GM12878 (cell line): ENCODE measurements around the gene PABPC1L. TPM values are rescaled to one million over a fixed set of nuclear protein-coding genes. Genes with fewer than 3 reads are reported as not detected.

Experiments
- ASH2L ChIP-seq: fragments of 300-600, 200-600 bp; sonication (generic); IDR thresholded peaks from 2 replicates; pipeline ENCODE4 v1.6.1; 2017; ENCODE audit warnings: low read depth, mild to moderate bottlenecking, borderline replicate concordance
- CBX5 ChIP-seq: sonication (generic); IDR thresholded peaks from 2 replicates; pipeline ENCODE4 v1.6.1; 2016; ENCODE audit warnings: low read depth, moderate library complexity, mild to moderate bottlenecking, inconsistent platforms
- CHD1 ChIP-seq: IDR thresholded peaks from 2 replicates; pipeline ENCODE4 v1.6.1; 2012; ENCODE audit warnings: low read depth, low read length, improper control_type of control experiment
- E4F1 ChIP-seq: fragments of 450-650 bp; IDR thresholded peaks from 2 replicates; pipeline ENCODE4 v1.6.1; 2018; ENCODE audit warnings: borderline replicate concordance, mild to moderate bottlenecking; ENCODE audit not compliant: partially characterized antibody
- FOS ChIP-seq: IDR thresholded peaks from 3 replicates; pipeline ENCODE4 v1.6.1; 2011; ENCODE audit warnings: borderline replicate concordance; ENCODE audit not compliant: insufficient read length; ENCODE audit errors: extremely low read depth
- HCFC1 ChIP-seq: fragments of 150-350 bp; IDR thresholded peaks from 2 replicates; pipeline ENCODE4 v1.6.1; 2014; ENCODE audit warnings: low read length
- KDM1A ChIP-seq: fragments of 200-600 bp; sonication (generic); IDR thresholded peaks from 2 replicates; pipeline ENCODE4 v1.6.1; 2016; ENCODE audit warnings: borderline replicate concordance
- MLLT1 ChIP-seq: fragments of 450-650 bp; IDR thresholded peaks from 2 replicates; pipeline ENCODE4 v1.6.1; 2016; ENCODE audit warnings: mild to moderate bottlenecking
- NRF1 ChIP-seq: conservative IDR thresholded peaks from 2 replicates; pipeline ENCODE4 v1.6.1; 2011; ENCODE audit warnings: mild to moderate bottlenecking, low read depth, low read length, improper control_type of control experiment
- PML ChIP-seq: IDR thresholded peaks from 2 replicates; pipeline ENCODE4 v1.6.1; 2012; ENCODE audit warnings: low read length, inconsistent platforms
- RAD51 ChIP-seq: fragments of 450-650 bp; IDR thresholded peaks from 2 replicates; pipeline ENCODE4 v1.6.1; 2016; ENCODE audit warnings: moderate library complexity, mild to moderate bottlenecking, inconsistent platforms
- RCOR1 ChIP-seq: conservative IDR thresholded peaks from 2 replicates; pipeline ENCODE4 v1.6.1; 2012; ENCODE audit warnings: low read depth, low read length, improper control_type of control experiment
- RFX5 ChIP-seq: IDR thresholded peaks from 2 replicates; pipeline ENCODE4 v1.6.1; 2011; ENCODE audit warnings: low read depth, low read length, improper control_type of control experiment
- SIN3A ChIP-seq: IDR thresholded peaks from 2 replicates; pipeline ENCODE4 v1.6.1; 2012; ENCODE audit warnings: low read depth, low read length, improper control_type of control experiment
- SREBF1 ChIP-seq: IDR thresholded peaks from 2 replicates; pipeline ENCODE4 v1.6.1; 2012; ENCODE audit warnings: mild to moderate bottlenecking, low read length
- TBL1XR1 ChIP-seq: IDR thresholded peaks from 2 replicates; pipeline ENCODE4 v1.6.1; 2012; ENCODE audit warnings: low read depth, low read length, improper control_type of control experiment
- ZNF274 ChIP-seq: IDR thresholded peaks from one replicate; pipeline ENCODE4 v1.8.0; 2011; ENCODE audit not compliant: insufficient read length, insufficient read depth
- ZSCAN29 ChIP-seq: fragments of 450-650 bp; IDR thresholded peaks from 2 replicates; pipeline ENCODE4 v1.6.1; 2017; ENCODE audit warnings: mild to moderate bottlenecking, moderate library complexity
- polyA plus RNA-seq, 11 experiments: library from polyadenylated mRNA; depleted of rRNA in 4 of 11; unstranded in 6 of 11; stranded (reverse) in 5 of 11; fragments of >200 nt; fragmentation: Nextera tagmentation in 4 of 11; fragmentation: Illumina TruSeq in 1 of 11; extraction: Ambion mirVana in 4 of 11; extraction: Trizol in 1 of 11; gene quantifications; 1 replicate in 1 of 11; 2 replicates in 10 of 11; pipeline versions ENCODE4 v1.2.1 to v1.2.3, GENCODE V29; 2011 to 2016; ENCODE audit warnings: inconsistent platforms in 2 of 11, missing spikeins in 2 of 11, low read depth in 1 of 11
- total RNA-seq, 4 experiments: library from RNA; depleted of rRNA in 3 of 4; stranded (reverse); fragments of >200 nt in 3 of 4; fragmentation: Illumina TruSeq in 1 of 4; extraction: Trizol in 1 of 4; gene quantifications; 2 replicates each; pipeline versions ENCODE4 v1.2.1 to v1.2.3, GENCODE V29; 2013 to 2021
- TF ChIP-seq, protein P1 (sequence below): fragments of 450-650 bp; IDR thresholded peaks from 2 replicates; pipeline ENCODE4 v1.6.1; 2017; ENCODE audit warnings: mild to moderate bottlenecking, low read depth, inconsistent platforms; ENCODE audit not compliant: poor library complexity, severe bottlenecking
- TF ChIP-seq, protein P2 (sequence below): IDR thresholded peaks from 2 replicates; pipeline ENCODE4 v1.6.1; 2012; ENCODE audit warnings: low read depth, low read length, improper control_type of control experiment
- TF ChIP-seq, protein P3 (sequence below): fragments of 450-650 bp; IDR thresholded peaks from 2 replicates; pipeline ENCODE4 v1.6.1; 2017; ENCODE audit warnings: mild to moderate bottlenecking

Gene PABPC1L
- total and polyA plus RNA-seq, 10 of the 15 experiments (the other 5 are each of a cell fraction or from before 2014, with no cell fraction given) = 6.1 to 66.8 (median 11.9) TPM

- TF ChIP-seq, protein P1, sequence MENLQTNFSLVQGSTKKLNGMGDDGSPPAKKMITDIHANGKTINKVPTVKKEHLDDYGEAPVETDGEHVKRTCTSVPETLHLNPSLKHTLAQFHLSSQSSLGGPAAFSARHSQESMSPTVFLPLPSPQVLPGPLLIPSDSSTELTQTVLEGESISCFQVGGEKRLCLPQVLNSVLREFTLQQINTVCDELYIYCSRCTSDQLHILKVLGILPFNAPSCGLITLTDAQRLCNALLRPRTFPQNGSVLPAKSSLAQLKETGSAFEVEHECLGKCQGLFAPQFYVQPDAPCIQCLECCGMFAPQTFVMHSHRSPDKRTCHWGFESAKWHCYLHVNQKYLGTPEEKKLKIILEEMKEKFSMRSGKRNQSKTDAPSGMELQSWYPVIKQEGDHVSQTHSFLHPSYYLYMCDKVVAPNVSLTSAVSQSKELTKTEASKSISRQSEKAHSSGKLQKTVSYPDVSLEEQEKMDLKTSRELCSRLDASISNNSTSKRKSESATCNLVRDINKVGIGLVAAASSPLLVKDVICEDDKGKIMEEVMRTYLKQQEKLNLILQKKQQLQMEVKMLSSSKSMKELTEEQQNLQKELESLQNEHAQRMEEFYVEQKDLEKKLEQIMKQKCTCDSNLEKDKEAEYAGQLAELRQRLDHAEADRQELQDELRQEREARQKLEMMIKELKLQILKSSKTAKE = no peak
- TF ChIP-seq HCFC1 (0 out of 2 replicates have a peak, but pooled peaks have one; percentile 29), ZNF274 (no peak), RAD51 (peak; percentile 29; the same call in 1 of the 2 replicates), MLLT1 (no peak), ASH2L (no peak), E4F1 (peak; percentile 13), NRF1 (peak; percentile 65), TBL1XR1 (no peak), SIN3A (0 out of 2 replicates have a peak, but pooled peaks have one; percentile 46), KDM1A (no peak), FOS (no peak), CHD1 (no peak), RFX5 (no peak), SREBF1 (no peak), ZSCAN29 (no peak), RCOR1 (no peak), CBX5 (no peak), PML (peak; percentile 85; the same call in 1 of the 2 replicates)
- TF ChIP-seq, protein P2, sequence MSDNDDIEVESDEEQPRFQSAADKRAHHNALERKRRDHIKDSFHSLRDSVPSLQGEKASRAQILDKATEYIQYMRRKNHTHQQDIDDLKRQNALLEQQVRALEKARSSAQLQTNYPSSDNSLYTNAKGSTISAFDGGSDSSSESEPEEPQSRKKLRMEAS = peak; percentile 90
- TF ChIP-seq, protein P3, sequence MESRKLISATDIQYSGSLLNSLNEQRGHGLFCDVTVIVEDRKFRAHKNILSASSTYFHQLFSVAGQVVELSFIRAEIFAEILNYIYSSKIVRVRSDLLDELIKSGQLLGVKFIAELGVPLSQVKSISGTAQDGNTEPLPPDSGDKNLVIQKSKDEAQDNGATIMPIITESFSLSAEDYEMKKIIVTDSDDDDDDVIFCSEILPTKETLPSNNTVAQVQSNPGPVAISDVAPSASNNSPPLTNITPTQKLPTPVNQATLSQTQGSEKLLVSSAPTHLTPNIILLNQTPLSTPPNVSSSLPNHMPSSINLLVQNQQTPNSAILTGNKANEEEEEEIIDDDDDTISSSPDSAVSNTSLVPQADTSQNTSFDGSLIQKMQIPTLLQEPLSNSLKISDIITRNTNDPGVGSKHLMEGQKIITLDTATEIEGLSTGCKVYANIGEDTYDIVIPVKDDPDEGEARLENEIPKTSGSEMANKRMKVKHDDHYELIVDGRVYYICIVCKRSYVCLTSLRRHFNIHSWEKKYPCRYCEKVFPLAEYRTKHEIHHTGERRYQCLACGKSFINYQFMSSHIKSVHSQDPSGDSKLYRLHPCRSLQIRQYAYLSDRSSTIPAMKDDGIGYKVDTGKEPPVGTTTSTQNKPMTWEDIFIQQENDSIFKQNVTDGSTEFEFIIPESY = no peak
These were observed 50.4 kb downstream of the PABPC1L start, which contains the start of gene TOMM34 (continued) for GRCh38 chr20:44960103-44960852.
